Progenitor cell of endocrine pancreas (in vitro differentiated cells): ENCODE results near the gene CCDC51. TPM values are rescaled to one million over a fixed set of nuclear protein-coding genes. Genes with fewer than 3 reads are reported as not detected.

ENCODE experiments used
- DNase-seq: peaks from one replicate; pipeline ENCODE4 v3.0.0; 2021; ENCODE audit warnings: low spot score; ENCODE audit not compliant: unreplicated experiment
- H3K27ac Mint-ChIP-seq: 2 replicates; pipeline ENCODE4 v1.8.0; 2021; ENCODE audit warnings: mild to moderate bottlenecking, moderate library complexity, mixed read lengths
- H3K27me3 Mint-ChIP-seq: 2 replicates; pipeline ENCODE4 v1.8.0; 2021; ENCODE audit warnings: mixed read lengths
- H3K36me3 Mint-ChIP-seq: 2 replicates; pipeline ENCODE4 v1.8.0; 2022; ENCODE audit warnings: mixed read lengths; ENCODE audit not compliant: insufficient read depth
- H3K4me1 Mint-ChIP-seq: 2 replicates; pipeline ENCODE4 v1.8.0; 2021; ENCODE audit warnings: low read depth, mixed read lengths
- H3K4me3 Mint-ChIP-seq: 2 replicates; pipeline ENCODE4 v1.8.0; 2021; ENCODE audit warnings: low read depth, mild to moderate bottlenecking, moderate library complexity, mixed read lengths
- H3K9me3 Mint-ChIP-seq: 2 replicates; pipeline ENCODE4 v1.8.0; 2021; ENCODE audit warnings: low read depth, mixed read lengths
- total RNA-seq: library from RNA; stranded (reverse); gene quantifications from 2 replicates; pipeline ENCODE4 v1.2.1, GENCODE V29; 2021
- TF ChIP-seq, protein P1 (sequence below): fragments of 200-600 bp; sonication (generic); IDR thresholded peaks from one replicate; pipeline ENCODE4 v1.5.0; 2021; ENCODE audit warnings: antibody characterized with exemption, mild to moderate bottlenecking; ENCODE audit not compliant: unreplicated experiment

The CCDC51 gene
- total RNA-seq, 1 donor from 2014 or later = 13.2 TPM

GRCh38 chr3:48395714-48396113, 44.2 kb downstream of the CCDC51 start:
- H3K4me1 Mint-ChIP-seq = peaks cover 7% of the 10 kb centered on the region
- H3K27me3 Mint-ChIP-seq = peaks cover 16% of the 10 kb centered on the region
- H3K27ac Mint-ChIP-seq = peak overlapping the region; percentile 21
- H3K36me3 Mint-ChIP-seq = peaks cover 2% of the 10 kb centered on the region
- TF ChIP-seq, protein P1, sequence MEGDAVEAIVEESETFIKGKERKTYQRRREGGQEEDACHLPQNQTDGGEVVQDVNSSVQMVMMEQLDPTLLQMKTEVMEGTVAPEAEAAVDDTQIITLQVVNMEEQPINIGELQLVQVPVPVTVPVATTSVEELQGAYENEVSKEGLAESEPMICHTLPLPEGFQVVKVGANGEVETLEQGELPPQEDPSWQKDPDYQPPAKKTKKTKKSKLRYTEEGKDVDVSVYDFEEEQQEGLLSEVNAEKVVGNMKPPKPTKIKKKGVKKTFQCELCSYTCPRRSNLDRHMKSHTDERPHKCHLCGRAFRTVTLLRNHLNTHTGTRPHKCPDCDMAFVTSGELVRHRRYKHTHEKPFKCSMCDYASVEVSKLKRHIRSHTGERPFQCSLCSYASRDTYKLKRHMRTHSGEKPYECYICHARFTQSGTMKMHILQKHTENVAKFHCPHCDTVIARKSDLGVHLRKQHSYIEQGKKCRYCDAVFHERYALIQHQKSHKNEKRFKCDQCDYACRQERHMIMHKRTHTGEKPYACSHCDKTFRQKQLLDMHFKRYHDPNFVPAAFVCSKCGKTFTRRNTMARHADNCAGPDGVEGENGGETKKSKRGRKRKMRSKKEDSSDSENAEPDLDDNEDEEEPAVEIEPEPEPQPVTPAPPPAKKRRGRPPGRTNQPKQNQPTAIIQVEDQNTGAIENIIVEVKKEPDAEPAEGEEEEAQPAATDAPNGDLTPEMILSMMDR = no peak
- no peak for DNase-seq
- H3K9me3 Mint-ChIP-seq = no peaks in the 10 kb centered on the region
- no peak overlapping the region for H3K4me3 Mint-ChIP-seq

DNA sequence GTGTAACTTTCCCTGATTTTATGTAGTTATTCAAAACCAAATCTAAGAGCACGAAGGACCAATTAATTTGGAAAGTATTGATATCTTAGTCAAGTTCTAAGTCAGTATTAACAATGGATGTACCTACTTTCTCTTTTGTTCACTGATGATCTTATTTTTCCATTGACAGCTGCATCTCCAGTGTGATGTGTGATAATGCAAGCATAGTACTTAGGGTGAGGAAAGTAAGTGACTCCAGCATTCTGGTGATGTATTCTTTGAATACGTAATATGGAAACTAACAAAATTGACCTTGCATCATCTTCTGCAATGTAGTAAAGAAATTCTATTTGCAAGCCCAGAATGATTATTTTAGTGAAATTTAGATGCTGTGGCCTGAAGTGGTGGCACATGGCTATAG, 45.5 kb downstream of the CCDC51 start:
- Mint-ChIP-seq H3K4me3 (no peak overlapping the region), H3K36me3 (no peaks in the 10 kb centered on the region), H3K4me1 (peaks cover 5% of the 10 kb centered on the region), H3K9me3 (no peaks in the 10 kb centered on the region), H3K27me3 (peaks cover 16% of the 10 kb centered on the region), H3K27ac (no peak overlapping the region)
- TF ChIP-seq, protein P1 = no peak
- no peak for DNase-seq

DNA sequence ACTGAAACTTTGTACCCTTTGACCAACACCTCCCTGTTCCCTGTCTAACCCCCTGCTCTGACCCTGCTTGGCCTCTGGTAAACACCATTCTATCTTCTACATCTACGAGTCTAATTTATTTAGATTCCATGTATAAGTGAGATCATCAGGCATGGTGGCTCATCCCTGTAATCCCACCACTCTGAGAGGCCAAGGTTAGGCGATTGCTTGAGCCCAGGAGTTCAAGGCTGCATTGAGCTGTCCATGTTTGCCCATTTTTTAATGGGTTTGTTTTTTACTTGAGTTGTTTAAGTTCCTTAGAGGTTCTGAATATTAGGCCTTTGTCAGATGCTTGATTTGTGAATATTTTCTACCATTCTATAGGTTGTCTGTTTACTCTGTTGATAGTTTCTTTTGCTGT, 51.0 kb downstream of the CCDC51 start:
- peaks cover 2% of the 10 kb centered on the region for H3K9me3 Mint-ChIP-seq
- no peaks in the 10 kb centered on the region for H3K36me3 Mint-ChIP-seq
- DNase-seq = no peak

DNA sequence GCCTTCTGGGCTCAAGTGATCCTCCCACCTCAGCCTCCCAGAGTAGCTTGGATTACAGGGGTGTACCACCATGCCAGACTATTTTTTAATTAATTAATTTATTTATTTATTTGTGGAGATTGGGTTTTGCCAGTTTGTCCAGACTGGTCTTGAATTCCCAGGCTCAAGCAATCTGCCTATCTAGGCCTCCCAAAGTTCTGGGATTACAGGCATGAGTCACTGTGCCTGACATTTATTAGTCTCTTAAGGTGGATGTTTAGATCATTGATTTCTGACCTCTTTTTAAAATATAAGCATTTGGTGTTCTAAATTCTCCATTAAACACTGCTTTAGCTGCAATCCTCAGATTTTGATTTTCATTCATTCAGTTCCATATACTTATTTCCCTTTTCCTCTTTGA, 52.3 kb downstream of the CCDC51 start:
- Mint-ChIP-seq H3K27me3 (no peaks in the 10 kb centered on the region), H3K4me3 (no peak overlapping the region), H3K27ac (no peak overlapping the region), H3K36me3 (no peaks in the 10 kb centered on the region), H3K9me3 (peaks cover 2% of the 10 kb centered on the region), H3K4me1 (no peaks in the 10 kb centered on the region)
- TF ChIP-seq, protein P1 = no peak
- DNase-seq = no peak

More for the DNA sequence above, 51.0 kb downstream of the CCDC51 start:
- Mint-ChIP-seq H3K27me3 (no peaks in the 10 kb centered on the region), H3K4me3 (no peak overlapping the region), H3K27ac (peak overlapping the region; percentile 89), H3K4me1 (no peaks in the 10 kb centered on the region)
- TF ChIP-seq, protein P1 = no peak

Other genes with a start within 250 kb of the CCDC51 start
- not detected in 2 replicates for gene CAMP, start 216.6 kb downstream of the CCDC51 start, total RNA-seq
- gene ZNF589, start 199.0 kb downstream of the CCDC51 start, total RNA-seq = 28.5 and 30.4 TPM in 2 replicates
- gene NME6, start 138.8 kb downstream of the CCDC51 start, total RNA-seq = 34.8 and 35.5 TPM in 2 replicates
- gene SPINK8, start 106.5 kb downstream of the CCDC51 start, total RNA-seq = not detected in 2 replicates
- gene FBXW12, start 67.9 kb downstream of the CCDC51 start, total RNA-seq = 0.20 and 0.38 TPM in 2 replicates
- gene PLXNB1, start 10.0 kb downstream of the CCDC51 start, total RNA-seq = 535 and 543 TPM in 2 replicates
- 236 and 253 TPM in 2 replicates for gene TMA7, start 138 bp upstream of the CCDC51 start, total RNA-seq
- 13.8 and 15.2 TPM in 2 replicates for gene ATRIP, start 6.6 kb upstream of the CCDC51 start, total RNA-seq
- gene SHISA5, start 64.1 kb upstream of the CCDC51 start, total RNA-seq = 157 and 162 TPM in 2 replicates
- 39.7 and 45.0 TPM in 2 replicates for gene PFKFB4, start 116.7 kb upstream of the CCDC51 start, total RNA-seq
- gene UCN2, start 123.7 kb upstream of the CCDC51 start, total RNA-seq = 1.2 and 1.4 TPM in 2 replicates
- 31.5 and 38.4 TPM in 2 replicates for gene COL7A1, start 155.2 kb upstream of the CCDC51 start, total RNA-seq
- 209 and 219 TPM in 2 replicates for gene UQCRC1, start 169.5 kb upstream of the CCDC51 start, total RNA-seq
- 0.49 TPM in 1 of 2 replicates, not detected in the other for gene TMEM89, start 181.7 kb upstream of the CCDC51 start, total RNA-seq
- gene SLC26A6, start 195.3 kb upstream of the CCDC51 start, total RNA-seq = 31.0 and 35.9 TPM in 2 replicates
- gene CELSR3, start 222.8 kb upstream of the CCDC51 start, total RNA-seq = 14.9 and 15.2 TPM in 2 replicates
- gene NCKIPSD, start 245.8 kb upstream of the CCDC51 start, total RNA-seq = 29.8 and 32.0 TPM in 2 replicates